C4-2B (cell line): Measurements from ENCODE around the gene TBC1D32.

Experiments
- ZFX ChIP-seq: fragments of 450-650 bp; IDR thresholded peaks from 2 replicates; pipeline ENCODE4 v1.6.1; 2017
- TF ChIP-seq, protein P1 (sequence below): fragments of 450-650 bp; conservative IDR thresholded peaks from 2 replicates; pipeline ENCODE4 v1.5.1; 2017; ENCODE audit warnings: mild to moderate bottlenecking

DNA sequence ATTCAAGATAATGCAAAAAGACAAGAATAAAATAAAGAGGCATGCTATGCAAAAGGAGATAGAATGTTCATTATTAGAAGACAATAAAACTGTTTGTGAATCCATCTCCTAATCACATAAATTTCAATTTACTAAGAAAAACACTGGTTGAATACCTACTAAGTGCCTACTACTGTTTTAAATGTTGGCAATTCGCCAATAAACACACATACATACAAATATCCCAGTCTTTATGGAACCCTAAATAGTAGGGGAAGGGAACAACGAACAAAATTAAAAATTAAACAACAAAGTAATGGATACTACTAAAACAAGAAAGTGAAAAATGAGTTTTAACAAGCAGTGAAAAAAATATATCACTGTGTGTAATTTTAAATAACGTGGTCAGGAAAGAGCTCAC, 158.5 kb downstream of the TBC1D32 start:
- TF ChIP-seq, protein P1, sequence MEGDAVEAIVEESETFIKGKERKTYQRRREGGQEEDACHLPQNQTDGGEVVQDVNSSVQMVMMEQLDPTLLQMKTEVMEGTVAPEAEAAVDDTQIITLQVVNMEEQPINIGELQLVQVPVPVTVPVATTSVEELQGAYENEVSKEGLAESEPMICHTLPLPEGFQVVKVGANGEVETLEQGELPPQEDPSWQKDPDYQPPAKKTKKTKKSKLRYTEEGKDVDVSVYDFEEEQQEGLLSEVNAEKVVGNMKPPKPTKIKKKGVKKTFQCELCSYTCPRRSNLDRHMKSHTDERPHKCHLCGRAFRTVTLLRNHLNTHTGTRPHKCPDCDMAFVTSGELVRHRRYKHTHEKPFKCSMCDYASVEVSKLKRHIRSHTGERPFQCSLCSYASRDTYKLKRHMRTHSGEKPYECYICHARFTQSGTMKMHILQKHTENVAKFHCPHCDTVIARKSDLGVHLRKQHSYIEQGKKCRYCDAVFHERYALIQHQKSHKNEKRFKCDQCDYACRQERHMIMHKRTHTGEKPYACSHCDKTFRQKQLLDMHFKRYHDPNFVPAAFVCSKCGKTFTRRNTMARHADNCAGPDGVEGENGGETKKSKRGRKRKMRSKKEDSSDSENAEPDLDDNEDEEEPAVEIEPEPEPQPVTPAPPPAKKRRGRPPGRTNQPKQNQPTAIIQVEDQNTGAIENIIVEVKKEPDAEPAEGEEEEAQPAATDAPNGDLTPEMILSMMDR = no peak
- no peak for TF ChIP-seq ZFX
